ENCODE measurements around the gene MRPL10. TPM values are rescaled to one million over a fixed set of nuclear protein-coding genes. Genes with fewer than 3 reads are reported as not detected.

The MRPL10 gene
- total RNA-seq (2014; rRNA removed; shearing (Covaris generic)): 75.4 and 95.6 TPM in 2 replicates

DNA sequence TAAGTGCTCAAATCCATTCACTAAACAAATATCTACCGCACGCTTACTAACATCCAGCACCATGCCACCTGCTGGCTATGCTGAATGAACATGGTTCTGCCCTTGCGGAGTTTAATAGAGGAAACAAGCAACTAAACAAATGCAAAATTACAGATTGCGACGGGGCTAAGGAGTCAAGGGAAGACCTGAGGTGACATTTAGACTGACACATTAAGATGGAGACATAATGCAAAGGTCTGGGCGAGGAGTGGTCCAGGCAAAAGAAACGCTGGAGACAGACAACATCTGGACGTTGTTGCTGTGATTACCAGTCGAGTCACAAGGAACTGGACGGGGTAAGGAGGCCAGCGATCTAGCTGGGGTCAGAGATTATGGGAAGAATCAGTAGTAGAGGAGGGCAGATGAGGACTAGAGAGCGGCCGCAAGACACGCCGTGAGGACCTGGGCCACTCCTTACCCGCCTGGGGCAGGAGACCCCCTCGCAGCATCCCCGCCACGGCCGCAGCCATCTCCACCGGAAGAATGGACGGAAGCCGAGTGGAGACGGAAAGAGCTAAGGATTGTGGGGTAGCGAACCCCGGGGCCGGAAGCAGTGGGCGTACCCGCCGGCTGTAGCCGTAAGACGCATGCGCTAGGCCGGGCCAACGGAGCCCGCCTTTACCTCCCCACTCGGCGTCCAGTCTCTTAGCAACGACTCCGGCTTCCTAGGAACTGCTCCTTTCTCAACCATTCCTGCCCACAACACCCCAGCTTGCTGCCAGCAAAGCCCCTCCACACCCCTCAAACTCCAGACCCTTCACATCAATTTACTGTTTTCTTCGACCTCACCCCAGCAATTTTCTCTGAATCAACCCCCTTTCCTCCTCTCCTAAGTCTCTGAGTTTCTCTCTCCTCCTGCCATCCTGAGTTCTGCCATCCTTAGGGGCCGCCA is at the start of gene MRPL10, which contains the start of gene LRRC46:
MRPL10 (minus strand) TSS at position 539 of the 931 bp plus-strand sequence; CDS start at position 509, 30 bp downstream.
LRRC46 (plus strand) TSS at position 668 of the 931 bp plus-strand sequence. CDS start 320 bp downstream, outside the sequence.
- peak; percentile 91 for DNase-seq (ENCODE audit: low spot score)
- in situ Hi-C loops (cut with HindIII; ENCODE audit: low sequenced_read_pairs): no loop called here

DNA sequence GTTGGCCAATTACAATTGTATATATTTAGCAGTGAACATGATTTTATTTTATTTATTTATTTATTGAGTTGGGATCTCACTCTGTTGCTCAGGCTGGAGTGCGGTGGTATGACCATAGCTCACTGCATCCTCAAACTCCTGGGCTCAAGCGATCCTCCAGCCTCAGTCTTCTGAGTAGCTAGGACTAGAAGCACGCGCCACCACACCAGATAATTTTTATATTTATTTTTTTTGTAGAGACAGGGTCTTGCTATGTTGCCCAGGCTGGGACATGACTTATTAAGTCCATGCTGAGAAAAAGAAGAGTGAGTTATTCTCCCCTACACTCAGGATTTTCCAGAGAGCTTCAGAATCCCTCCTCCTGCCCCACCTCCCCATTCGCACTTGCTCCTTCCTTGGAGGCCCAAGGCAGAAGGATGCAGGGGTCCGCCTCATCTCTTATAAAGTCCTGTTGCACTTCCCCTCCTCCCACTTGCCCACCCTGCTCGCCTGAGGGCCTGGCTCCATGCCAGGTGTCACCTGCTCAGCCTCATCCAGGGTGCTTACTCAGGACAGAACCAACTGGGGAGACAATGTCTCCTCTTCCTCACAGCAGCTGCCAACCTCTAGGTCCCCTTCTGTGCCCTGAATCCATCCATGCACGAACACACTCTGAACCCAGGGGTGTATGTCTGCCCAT is 48.6 kb upstream of the MRPL10 start:
- in situ Hi-C loops (cut with HindIII; ENCODE audit: low sequenced_read_pairs): no loop called here
- no peak for DNase-seq (ENCODE audit: low spot score)

DNA sequence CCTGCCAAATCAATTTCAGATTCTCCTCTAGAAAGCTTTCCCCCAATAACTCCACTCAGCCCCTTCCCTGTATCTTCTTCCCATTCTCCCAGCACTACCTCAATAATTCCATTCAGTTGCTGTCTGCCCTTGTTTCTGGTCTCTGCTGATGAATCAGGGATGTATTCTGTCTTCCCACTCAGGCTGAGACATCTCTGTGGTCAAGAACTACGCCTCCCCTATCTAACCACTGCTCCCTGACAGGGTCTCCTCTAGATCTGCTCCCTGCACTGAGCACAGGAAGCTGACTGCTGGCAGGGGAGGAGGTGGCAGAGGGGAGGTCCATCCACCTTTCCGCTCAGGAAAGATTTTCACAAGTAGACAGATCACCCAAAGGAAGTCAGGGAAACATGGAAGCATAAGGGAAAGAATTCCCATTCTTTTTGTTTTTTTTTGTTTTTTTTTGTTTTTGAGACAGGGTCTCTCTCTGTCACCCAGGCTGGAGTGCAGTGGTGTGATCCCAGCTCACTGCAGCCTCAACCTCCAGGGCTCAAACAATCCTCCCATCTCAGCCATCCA is 47.8 kb upstream of the MRPL10 start:
- no peak for DNase-seq (ENCODE audit: low spot score)
- in situ Hi-C loops (cut with HindIII; ENCODE audit: low sequenced_read_pairs): no loop called here

DNA sequence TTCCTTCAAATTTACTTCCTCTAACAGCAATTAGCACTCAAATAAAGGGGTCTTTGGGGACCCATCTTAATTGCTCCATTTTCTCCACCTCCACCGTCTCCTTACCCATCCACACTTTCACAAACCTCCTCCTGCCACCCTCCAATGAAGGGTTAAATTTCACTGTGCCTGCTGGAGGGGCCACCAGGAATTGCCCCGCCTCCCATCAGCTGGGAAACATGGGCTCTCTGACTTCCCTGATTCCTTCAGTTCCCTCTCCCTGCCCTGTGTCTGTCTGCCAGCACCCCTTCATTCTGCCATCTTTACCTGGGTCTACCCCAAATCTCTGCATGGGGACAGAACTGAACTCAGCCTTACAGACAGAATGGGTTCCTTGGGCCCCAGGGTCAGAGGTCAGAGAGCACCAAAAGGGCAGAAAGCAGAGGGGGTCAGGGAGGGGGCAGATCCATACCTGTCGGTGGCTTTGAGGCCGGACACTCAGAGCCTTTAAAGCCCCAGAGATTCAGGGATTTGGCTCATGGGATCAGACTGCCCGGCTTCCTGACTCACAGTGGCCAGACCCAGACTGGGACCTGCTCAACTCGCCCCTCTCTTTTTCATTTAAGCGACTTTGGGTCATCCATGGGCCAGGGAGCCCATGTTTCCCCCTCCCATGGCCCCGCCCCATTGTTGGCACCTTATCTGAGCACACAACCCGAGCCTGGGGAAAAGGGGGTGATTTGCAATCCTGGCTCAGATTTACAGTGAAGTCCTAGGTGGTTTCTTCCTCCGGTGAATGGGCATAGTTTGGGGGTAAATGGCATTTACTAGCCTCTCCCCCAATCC is 47.1 kb upstream of the MRPL10 start:
- DNase-seq (ENCODE audit: low spot score): no peak
- in situ Hi-C loops (cut with HindIII; ENCODE audit: low sequenced_read_pairs): no loop called here

DNA sequence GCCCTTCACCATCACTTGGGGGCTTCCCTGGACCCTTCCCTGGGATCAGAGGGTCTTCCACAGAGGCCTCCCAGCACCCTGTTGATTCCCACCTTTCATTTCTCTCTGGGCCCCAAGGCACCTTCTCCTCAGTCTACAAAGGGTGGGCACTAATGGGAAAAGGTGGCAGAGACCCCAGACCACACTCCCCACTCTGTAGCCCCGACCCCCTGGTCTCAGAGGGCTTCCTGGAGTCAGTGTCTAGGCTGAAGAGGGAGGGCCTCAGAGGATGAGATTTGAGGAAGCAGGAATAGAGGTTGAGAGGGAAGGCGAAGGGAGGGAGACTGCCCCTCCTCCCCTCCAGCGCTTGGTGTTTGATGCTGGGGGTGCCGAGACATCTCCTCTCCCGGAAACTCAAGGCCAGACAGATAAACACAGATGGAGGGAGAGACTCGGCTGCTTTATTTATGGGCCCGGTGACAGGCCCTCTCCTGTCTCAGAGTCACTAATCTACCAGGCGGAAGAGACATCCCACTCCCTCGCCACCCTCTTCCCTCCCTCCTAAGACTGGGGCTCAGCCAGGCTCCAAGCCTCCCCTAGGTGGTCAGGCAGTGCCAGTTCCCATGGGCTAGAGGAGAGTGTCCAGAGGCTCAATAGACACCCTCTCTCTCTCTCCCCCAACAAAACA is 46.2 kb upstream of the MRPL10 start:
- DNase-seq (ENCODE audit: low spot score): no peak
- in situ Hi-C loops (cut with HindIII; ENCODE audit: low sequenced_read_pairs): no loop called here

DNA sequence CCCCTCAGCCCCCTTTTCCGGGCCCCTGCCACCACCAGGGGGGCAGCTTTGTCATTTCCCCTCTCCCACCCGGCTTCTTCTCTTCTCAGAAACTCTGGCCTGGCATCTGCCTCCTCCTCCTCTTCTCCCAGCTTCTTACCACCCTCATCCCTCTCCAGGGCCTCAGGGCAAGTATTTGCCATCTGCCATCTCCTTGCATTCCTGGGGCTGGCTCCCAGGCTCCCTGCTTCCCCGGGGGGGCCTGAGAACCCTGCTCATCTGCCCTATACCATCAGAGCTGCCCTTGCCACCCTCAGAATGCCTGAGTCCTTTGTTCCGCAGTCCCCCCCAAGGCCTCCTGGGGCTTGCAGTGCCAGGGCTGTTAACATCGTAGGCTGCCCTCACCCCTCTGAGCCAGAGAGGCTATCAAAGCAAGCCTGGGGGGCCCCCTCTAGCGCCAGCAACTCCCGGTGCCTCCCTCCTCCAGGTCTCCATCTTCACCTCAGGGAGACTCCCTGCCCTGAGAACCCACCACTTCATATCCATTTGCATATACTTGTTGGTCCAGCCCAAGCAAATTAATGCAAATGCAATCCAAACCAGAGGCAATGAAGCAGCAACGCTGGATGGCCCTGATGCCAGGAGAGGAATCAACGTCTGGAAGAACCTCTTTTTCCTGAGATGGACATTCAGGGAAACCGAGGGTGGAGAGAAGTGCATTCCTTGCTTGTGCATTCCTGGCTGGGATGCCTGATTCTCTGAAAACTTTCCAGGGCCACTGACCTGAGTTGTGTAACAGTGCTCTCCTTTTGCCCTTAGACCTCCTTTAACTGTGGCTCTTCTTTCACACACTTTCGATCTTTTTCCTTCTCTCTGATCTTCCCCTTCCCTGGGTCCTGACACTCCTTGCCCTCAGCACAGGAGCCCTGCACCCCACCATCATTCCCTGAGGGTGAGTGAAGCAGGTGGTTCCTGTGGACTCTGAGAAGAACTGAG is 44.0 kb upstream of the MRPL10 start:
- in situ Hi-C loops (cut with HindIII; ENCODE audit: low sequenced_read_pairs): no loop called here
- no peak for DNase-seq (ENCODE audit: low spot score)

DNA sequence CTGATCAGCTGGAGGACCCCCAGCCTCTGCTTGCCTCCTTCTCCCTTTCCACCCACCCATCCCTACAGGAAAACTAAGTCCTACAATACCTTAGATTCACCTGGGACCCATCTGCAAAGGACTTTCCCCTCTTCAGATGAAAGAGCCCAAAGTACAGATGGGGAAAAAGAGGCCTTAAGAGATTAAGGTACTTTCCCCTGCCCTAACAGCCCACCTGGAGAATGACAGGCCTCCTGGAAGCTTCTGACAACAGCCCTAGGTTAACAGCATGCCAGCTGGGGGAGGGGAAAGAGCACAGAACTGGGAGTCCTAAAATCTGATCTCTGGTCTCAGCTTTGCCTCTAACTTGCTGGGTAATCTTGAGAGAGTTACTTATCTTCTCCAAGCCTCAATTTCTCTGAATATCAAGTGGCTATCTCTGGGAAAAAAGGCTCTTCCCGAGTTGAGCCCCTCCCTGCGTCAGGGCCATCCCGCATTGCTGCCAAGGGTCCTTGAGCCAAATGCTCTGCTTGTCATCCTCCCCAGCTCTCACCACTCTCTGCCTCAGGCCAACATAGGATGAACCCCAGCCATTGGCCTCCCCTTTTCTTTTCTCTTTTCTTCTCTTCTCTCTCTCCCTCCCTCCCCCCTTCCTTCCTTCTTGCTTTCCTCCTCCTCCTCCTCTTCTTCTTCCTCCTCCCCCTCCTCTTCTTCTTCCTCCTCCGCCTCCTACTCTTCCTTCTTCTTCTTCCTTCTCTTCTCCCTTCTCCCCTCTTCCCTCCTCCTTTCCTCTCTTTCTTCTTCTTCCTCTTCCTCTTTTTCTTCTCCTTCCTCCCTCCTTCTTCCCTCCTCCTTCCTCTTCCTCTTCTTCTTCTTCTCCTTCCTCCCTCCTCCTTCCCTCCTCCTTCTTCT is 42.1 kb upstream of the MRPL10 start:
- in situ Hi-C loops (cut with HindIII; ENCODE audit: low sequenced_read_pairs): no loop called here
- no peak for DNase-seq (ENCODE audit: low spot score)

DNA sequence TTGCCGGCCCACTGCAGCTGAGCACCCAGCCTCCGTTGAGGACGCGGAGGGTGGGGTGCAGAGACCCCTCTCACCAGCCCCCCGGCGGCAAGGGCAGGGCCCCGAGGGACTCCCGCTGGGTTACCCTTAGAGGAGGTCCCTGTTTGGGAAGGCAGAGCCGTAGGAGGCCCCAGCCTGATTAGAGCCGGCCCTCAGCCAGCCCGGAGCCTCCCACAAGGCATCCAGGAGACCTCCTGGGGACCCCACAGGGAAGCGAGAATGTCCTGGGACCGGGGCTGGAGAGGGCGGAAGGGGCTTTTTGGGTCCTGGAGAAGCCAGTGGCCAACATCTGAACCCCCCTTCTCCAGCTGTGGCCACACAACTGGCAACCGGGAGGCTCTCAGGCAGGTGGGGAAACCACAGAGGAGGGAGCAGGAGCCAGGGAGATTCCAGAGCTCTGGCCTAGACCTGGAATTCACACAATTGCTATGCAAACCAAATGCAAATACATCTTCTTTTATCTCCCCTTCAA is 41.4 kb upstream of the MRPL10 start:
- in situ Hi-C loops (cut with HindIII; ENCODE audit: low sequenced_read_pairs): no loop called here
- no peak for DNase-seq (ENCODE audit: low spot score)

DNA sequence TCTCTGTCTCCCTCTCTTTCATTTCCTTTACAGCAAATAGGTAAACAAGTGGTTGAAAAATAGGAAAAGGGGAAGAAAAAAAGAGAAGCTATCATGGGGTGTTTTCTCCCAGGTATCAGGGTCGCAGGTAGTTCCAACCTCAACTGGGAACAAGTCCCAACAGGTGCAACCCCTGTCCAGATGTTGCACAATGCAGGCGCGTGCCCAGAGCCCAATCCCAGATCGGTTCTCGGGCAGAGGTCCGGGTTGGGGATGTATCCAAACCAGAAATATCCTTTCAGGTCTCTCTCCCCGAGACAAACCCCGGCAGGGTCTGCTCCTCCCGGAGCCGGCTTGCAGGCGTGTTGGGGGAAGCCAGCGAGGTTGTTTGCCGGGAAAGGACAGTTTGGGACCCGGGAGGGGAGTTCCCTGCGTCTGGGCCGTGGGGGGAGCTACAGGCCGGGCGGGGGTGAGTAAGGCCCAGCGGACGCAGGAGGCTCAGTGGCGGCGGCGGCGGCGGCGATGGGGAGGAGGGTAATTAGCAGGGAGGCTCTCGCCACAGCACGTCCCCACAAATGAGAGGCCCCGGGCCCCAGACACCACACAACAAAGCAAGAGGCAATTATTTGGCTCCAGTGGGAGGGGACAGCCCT is 40.8 kb upstream of the MRPL10 start:
- DNase-seq (ENCODE audit: low spot score): no peak
- in situ Hi-C loops (cut with HindIII; ENCODE audit: low sequenced_read_pairs): no loop called here

DNA sequence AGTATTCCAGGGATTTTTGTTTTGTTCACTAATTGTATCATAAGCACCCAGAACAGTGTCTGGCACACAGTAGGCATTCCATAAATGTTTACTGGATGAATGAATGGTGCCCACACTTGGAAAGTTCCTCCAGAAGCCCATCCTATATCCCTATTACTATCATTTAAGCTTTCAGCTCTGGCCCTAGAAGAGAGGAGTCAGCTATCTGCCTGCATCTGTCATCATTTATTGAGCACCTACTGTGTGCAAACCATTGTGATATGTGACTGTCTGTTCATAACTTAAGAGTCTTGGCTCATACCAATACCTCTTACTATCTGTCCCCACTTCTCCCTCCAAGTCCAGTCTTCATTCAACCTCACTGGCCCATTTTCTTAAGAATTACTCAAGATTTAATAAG is 39.7 kb upstream of the MRPL10 start:
- DNase-seq (ENCODE audit: low spot score): no peak
- in situ Hi-C loops (cut with HindIII; ENCODE audit: low sequenced_read_pairs): no loop called here

DNA sequence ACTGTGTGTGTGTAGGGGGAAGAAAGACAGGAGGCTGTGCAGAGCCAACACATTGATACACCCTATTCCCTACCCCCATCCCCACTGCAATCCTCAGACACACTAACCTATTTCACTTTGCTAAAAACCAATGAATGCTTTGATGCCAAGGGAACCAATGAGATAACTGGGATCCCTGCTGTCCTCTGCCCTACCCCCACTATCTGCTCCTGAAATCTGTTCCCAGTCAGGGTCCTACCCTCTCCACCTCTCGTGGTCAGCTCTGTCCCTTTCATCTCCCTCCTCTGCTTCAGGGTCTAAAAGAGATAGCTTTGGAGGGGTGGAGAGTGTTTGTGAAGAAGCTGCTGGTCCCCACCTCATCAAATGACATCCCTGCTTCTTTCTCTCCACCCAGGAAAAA is 38.7 kb upstream of the MRPL10 start:
- DNase-seq (ENCODE audit: low spot score): no peak
- in situ Hi-C loops (cut with HindIII; ENCODE audit: low sequenced_read_pairs): no loop called here

DNA sequence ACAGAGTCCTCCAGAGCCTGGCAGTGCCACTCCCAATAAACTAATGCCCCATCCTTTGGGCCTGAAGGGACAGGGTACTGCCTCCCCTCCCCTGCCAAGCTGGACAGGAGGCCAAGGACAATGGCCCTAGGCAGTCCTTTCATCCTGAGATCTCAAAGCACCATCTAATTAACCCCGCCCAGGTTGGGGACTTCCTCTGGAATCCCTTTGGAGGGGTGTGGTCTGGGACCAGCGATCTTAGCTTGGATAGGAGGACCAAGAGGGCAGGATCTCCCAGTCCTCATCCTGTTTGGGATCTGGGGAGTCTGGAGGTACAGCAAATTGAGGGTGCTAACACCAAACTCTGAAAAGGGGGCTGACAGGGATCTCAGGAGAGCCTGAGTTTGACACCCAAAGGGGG is 37.8 kb upstream of the MRPL10 start:
- in situ Hi-C loops (cut with HindIII; ENCODE audit: low sequenced_read_pairs): no loop called here
- no peak for DNase-seq (ENCODE audit: low spot score)

DNA sequence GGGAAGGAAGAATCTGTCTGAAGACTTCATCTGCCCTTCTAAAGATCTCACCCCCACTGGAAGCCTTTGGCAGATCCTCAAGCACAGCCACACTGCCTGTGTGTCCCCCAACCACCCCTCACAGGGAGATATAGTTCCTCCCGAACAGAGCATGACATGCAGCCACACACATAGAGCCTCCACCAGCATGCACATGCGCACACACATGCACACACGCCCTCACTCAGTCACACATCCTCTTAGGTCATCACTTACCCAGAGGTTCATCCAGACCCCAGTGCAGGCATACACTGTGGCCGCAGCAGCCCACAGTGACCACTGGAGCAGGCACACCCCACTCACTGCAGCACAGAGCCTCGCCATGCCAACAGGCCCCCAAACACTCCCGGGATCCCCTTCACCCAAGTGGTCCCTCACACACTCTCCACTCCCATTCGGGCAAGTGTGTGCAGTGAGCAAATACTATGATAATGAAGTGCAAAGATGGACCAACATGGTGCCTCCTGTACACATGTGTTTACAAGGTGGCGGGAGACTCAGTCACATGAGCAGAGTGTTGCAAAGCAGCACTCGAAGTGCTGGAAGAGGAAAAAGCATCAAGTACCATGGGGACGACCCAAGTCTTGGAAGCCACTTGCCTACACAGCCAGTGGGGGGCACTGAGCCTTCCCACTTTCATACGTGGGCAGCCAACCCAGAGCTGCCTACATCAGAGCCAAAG is 36.6 kb upstream of the MRPL10 start:
- no peak for DNase-seq (ENCODE audit: low spot score)
- in situ Hi-C loops (cut with HindIII; ENCODE audit: low sequenced_read_pairs): no loop called here

DNA sequence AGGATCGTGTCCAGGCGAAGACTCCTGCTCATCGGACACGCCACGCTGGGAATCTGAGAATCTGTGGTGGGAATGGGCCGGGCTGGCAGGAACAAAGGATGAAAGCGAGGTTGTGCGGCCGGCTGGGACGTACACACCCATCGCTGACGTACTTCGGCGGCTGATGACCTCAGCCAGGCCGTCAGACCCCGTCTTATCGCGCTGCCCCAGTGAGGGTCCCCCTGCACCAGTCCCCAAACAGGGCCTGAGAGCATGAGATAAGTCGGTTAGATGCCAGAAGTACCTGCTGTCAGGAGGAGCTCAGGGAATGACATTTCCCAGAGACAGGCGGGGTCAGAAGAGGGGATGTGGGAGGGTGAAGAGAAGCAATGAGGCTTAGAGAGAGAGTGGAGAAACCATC is 35.6 kb upstream of the MRPL10 start:
- DNase-seq (ENCODE audit: low spot score): no peak
- in situ Hi-C loops (cut with HindIII; ENCODE audit: low sequenced_read_pairs): no loop called here

DNA sequence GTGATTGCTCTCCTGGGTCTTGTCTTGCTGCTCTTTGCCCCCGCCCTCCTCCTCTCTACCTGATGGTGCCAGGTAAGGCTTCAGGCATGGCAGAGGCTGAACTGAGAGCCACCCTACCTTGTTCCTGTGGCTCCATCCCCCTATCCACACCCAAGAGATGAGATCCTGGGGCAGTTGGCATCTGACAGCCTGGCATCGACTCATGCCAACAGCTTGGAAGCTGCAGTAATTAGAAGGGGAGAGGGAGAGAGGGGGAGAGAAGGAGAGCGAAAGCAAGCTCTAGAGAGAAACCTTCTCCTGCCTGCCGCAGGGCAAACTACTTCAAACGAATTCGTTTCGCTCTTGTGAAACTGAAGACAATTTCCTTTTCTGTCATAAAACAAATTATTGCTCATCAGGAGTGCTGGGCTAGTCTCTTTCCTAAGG is 33.5 kb upstream of the MRPL10 start:
- no peak for DNase-seq (ENCODE audit: low spot score)
- in situ Hi-C loops (cut with HindIII; ENCODE audit: low sequenced_read_pairs): no loop called here
